IPS-20b (cell line): ENCODE results near the gene DNAJC16.

Experiments used
- H3K27ac ChIP-seq: one replicate; pipeline ENCODE4 v1.5.1; 2013; ENCODE audit warnings: low read length
- H3K27me3 ChIP-seq: 2 replicates; pipeline ENCODE4 v1.6.1; 2013; ENCODE audit warnings: mild to moderate bottlenecking, low read length, inconsistent platforms; ENCODE audit not compliant: insufficient read depth
- H3K36me3 ChIP-seq: 2 replicates; pipeline ENCODE4 v1.6.1; 2013; ENCODE audit warnings: low read depth, mild to moderate bottlenecking, inconsistent platforms, low read length, moderate library complexity; ENCODE audit not compliant: insufficient read depth
- H3K4me1 ChIP-seq: 2 replicates; pipeline ENCODE4 v1.6.1; 2013; ENCODE audit warnings: mild to moderate bottlenecking, control low read depth, inconsistent platforms, low read length, moderate library complexity; ENCODE audit not compliant: insufficient read depth
- H3K4me3 ChIP-seq: 2 replicates; pipeline ENCODE4 v1.5.1; 2013; ENCODE audit warnings: mild to moderate bottlenecking, low read length, inconsistent platforms
- H3K9ac ChIP-seq: 2 replicates; pipeline ENCODE4 v1.6.1; 2013; ENCODE audit warnings: low read depth, mild to moderate bottlenecking, inconsistent platforms, low read length, moderate library complexity
- H3K9me3 ChIP-seq: 2 replicates; pipeline ENCODE4 v1.6.1; 2013; ENCODE audit warnings: mild to moderate bottlenecking, low read depth, low read length, inconsistent platforms; ENCODE audit not compliant: insufficient read depth

DNAJC16 gene

GRCh38 chr1:15524283-15525049 is 2.2 kb upstream of the DNAJC16 start:
- Histone ChIP-seq H3K9me3 (no peaks in the 10 kb centered on the region), H3K36me3 (no peaks in the 10 kb centered on the region), H3K27ac (no peak overlapping the region), H3K4me1 (peaks cover 2% of the 10 kb centered on the region; the same call in 1 of the 2 replicates), H3K9ac (peak overlapping the region; percentile 68; the same call in 1 of the 2 replicates), H3K27me3 (no peaks in the 10 kb centered on the region), H3K4me3 (peak overlapping the region; percentile 77)

GRCh38 chr1:15525050-15526020 is 1.3 kb upstream of the DNAJC16 start:
- Histone ChIP-seq H3K9me3 (no peaks in the 10 kb centered on the region), H3K27ac (no peak overlapping the region), H3K4me1 (peaks cover 2% of the 10 kb centered on the region; the same call in 1 of the 2 replicates), H3K36me3 (peaks cover 1% of the 10 kb centered on the region; the same call in 1 of the 2 replicates), H3K9ac (no peak overlapping the region), H3K4me3 (peak overlapping the region; percentile 82), H3K27me3 (no peaks in the 10 kb centered on the region)

GRCh38 chr1:15526021-15526489 is 593 bp upstream of the DNAJC16 start:
- Histone ChIP-seq H3K36me3 (peaks cover 8% of the 10 kb centered on the region; the same call in 1 of the 2 replicates), H3K9me3 (no peaks in the 10 kb centered on the region), H3K4me1 (peaks cover 2% of the 10 kb centered on the region; the same call in 1 of the 2 replicates), H3K4me3 (peak overlapping the region; percentile 82), H3K27ac (no peak overlapping the region), H3K9ac (no peak overlapping the region), H3K27me3 (no peaks in the 10 kb centered on the region)

GRCh38 chr1:15531003-15531402 is 4.4 kb downstream of the DNAJC16 start:
- no peaks in the 10 kb centered on the region for H3K27me3 ChIP-seq
- no peak overlapping the region for H3K4me3 ChIP-seq
- H3K27ac ChIP-seq = no peak overlapping the region
- peaks cover 30% of the 10 kb centered on the region for H3K36me3 ChIP-seq
- H3K4me1 ChIP-seq = no peaks in the 10 kb centered on the region; the same call in 1 of the 2 replicates
- no peaks in the 10 kb centered on the region for H3K9me3 ChIP-seq
- no peak overlapping the region for H3K9ac ChIP-seq

- H3K4me3 ChIP-seq = no peak overlapping the region
- H3K36me3 ChIP-seq = peaks cover 35% of the 10 kb centered on the region
- H3K4me1 ChIP-seq = no peaks in the 10 kb centered on the region
- H3K9me3 ChIP-seq = no peaks in the 10 kb centered on the region
- no peak overlapping the region for H3K9ac ChIP-seq
- H3K27ac ChIP-seq = no peak overlapping the region
- no peaks in the 10 kb centered on the region for H3K27me3 ChIP-seq
Measured at GRCh38 chr1:15531682-15532081, 5.0 kb downstream of the DNAJC16 start.

GRCh38 chr1:15538771-15539170 is 12.1 kb downstream of the DNAJC16 start:
- H3K9ac ChIP-seq = no peak overlapping the region
- no peaks in the 10 kb centered on the region for H3K27me3 ChIP-seq
- no peak overlapping the region for H3K4me3 ChIP-seq
- H3K4me1 ChIP-seq = no peaks in the 10 kb centered on the region
- H3K27ac ChIP-seq = no peak overlapping the region
- no peaks in the 10 kb centered on the region for H3K9me3 ChIP-seq
- H3K36me3 ChIP-seq = peaks cover 80% of the 10 kb centered on the region

GRCh38 chr1:15540186-15540585 is 13.5 kb downstream of the DNAJC16 start:
- Histone ChIP-seq H3K9me3 (no peaks in the 10 kb centered on the region), H3K27me3 (no peaks in the 10 kb centered on the region), H3K9ac (no peak overlapping the region), H3K4me1 (no peaks in the 10 kb centered on the region), H3K27ac (no peak overlapping the region), H3K4me3 (no peak overlapping the region), H3K36me3 (peaks cover 82% of the 10 kb centered on the region)

- no peak overlapping the region for H3K9ac ChIP-seq
- no peaks in the 10 kb centered on the region for H3K9me3 ChIP-seq
- H3K4me1 ChIP-seq = no peaks in the 10 kb centered on the region
- no peak overlapping the region for H3K27ac ChIP-seq
- no peaks in the 10 kb centered on the region for H3K27me3 ChIP-seq
- no peak overlapping the region for H3K4me3 ChIP-seq
- peaks cover 84% of the 10 kb centered on the region for H3K36me3 ChIP-seq
Measured at GRCh38 chr1:15541231-15541792, 14.7 kb downstream of the DNAJC16 start.

GRCh38 chr1:15542388-15543250 is 16.0 kb downstream of the DNAJC16 start:
- Histone ChIP-seq H3K9ac (no peak overlapping the region), H3K9me3 (no peaks in the 10 kb centered on the region), H3K27me3 (no peaks in the 10 kb centered on the region), H3K27ac (no peak overlapping the region), H3K36me3 (peaks cover 84% of the 10 kb centered on the region), H3K4me1 (no peaks in the 10 kb centered on the region), H3K4me3 (no peak overlapping the region)

GRCh38 chr1:15543251-15543588 is 16.6 kb downstream of the DNAJC16 start:
- Histone ChIP-seq H3K4me1 (no peaks in the 10 kb centered on the region), H3K9ac (no peak overlapping the region), H3K9me3 (no peaks in the 10 kb centered on the region), H3K36me3 (peaks cover 87% of the 10 kb centered on the region), H3K27ac (no peak overlapping the region), H3K27me3 (no peaks in the 10 kb centered on the region), H3K4me3 (no peak overlapping the region)
